Gastroesophageal sphincter (tissue), 4 donors: ENCODE results near the gene ERC1. TPM values are rescaled to one million over a fixed set of nuclear protein-coding genes. Genes with fewer than 3 reads are reported as not detected.

Experiments
- ATAC-seq: fragments of 150-250 bp; one replicate; pipeline ENCODE4 v1.9.1; 2016; ENCODE audit warnings: mild to moderate bottlenecking, moderate library complexity
- H3K27ac ChIP-seq, 4 donors: fragments of 200-600 bp; sonication (generic) in 3 of 4; 1 replicate in 3 of 4; 2 replicates in 1 of 4; pipeline ENCODE4 v1.5.1; 2016 to 2019
- H3K27me3 ChIP-seq: fragments of 200-600 bp; sonication (generic); one replicate; pipeline ENCODE4 v1.5.1; 2019
- H3K36me3 ChIP-seq, 2 donors: fragments of 200-600 bp; sonication (generic); one replicate each; pipeline ENCODE4 v1.5.1; 2019; ENCODE audit warnings: control low read depth in 1 of 2
- H3K4me1 ChIP-seq, 3 donors: fragments of 200-600 bp; sonication (generic); 1 replicate in 2 of 3; 2 replicates in 1 of 3; pipeline ENCODE4 v1.5.1; 2016 to 2019; ENCODE audit warnings: control low read depth in 2 of 3
- H3K4me3 ChIP-seq, 2 donors: fragments of 200-600 bp; sonication (generic); one replicate each; pipeline ENCODE4 v1.5.1; 2019; ENCODE audit warnings: mild to moderate bottlenecking in 1 of 2, moderate library complexity in 1 of 2
- H3K9me3 ChIP-seq, 3 donors: fragments of 200-600 bp; sonication (generic); one replicate each; pipeline ENCODE4 v1.5.1; 2017 to 2019; ENCODE audit warnings: control low read depth in 2 of 3
- CTCF ChIP-seq, 4 experiments: fragments of 200-600 bp in 2 of 4; fragments of 450-650 bp in 2 of 4; sonication (generic) in 1 of 4; IDR thresholded peaks; one replicate each; pipeline ENCODE4 v1.5.1; 2017 to 2019; ENCODE audit warnings: antibody characterized with exemption in 4 of 4, mild to moderate bottlenecking in 2 of 4, moderate library complexity in 2 of 4
- EP300 ChIP-seq: sonication (generic); formaldehyde crosslinking; IDR thresholded peaks from one replicate; pipeline ENCODE4 v1.6.1; 2017; ENCODE audit warnings: antibody characterized with exemption, mild to moderate bottlenecking
- POLR2A ChIP-seq, 2 donors: fragments of 450-650 bp; IDR thresholded peaks; one replicate each; pipeline ENCODE4 v1.6.1; 2017; ENCODE audit warnings: antibody characterized with exemption in 2 of 2, mild to moderate bottlenecking in 2 of 2, moderate library complexity in 1 of 2
- POLR2AphosphoS5 ChIP-seq: sonication (generic); formaldehyde crosslinking; IDR thresholded peaks from one replicate; pipeline ENCODE4 v1.6.1; 2017; ENCODE audit warnings: antibody characterized with exemption
- WGBS, 2 donors: methylation state at CpG; one replicate each; pipeline ENCODE4 v1.1.5; 2018; ENCODE audit warnings: low coverage in 1 of 2; 5-methylcytosine and 5-hydroxymethylcytosine counted together
- total RNA-seq, 4 donors: library from RNA; depleted of rRNA; stranded (reverse); fragments of >200 nt; gene quantifications; one replicate each; pipeline ENCODE4 v1.1.0, GENCODE V29; 2016

ERC1 gene
- total RNA-seq, 4 donors from 2014 or later, result 38.3 to 80.2 (median 58.4) TPM

DNA sequence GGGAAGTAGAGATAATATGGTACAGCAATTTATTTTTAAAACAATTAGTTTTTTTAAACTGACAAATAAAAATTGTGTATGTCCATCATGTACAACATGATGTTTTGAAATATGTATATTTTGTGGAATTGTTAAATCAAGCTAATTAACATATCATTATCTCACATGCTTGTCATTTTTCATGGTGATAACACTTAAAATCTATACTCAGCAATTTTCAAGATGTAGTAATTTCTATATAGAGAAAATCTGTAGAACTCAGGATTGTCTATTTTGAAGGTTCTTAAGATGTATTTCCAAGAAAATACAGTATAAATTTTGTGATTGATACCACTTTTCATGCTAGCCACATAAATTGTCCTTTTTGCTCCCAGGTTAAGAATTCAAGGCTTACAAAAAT lies 356.3 kb downstream of the ERC1 start:
- H3K4me3 ChIP-seq, result no peak overlapping the region
- no peak for ATAC-seq
- TF ChIP-seq EP300 (no peak), POLR2AphosphoS5 (no peak), CTCF (IDR thresholded peaks at IDR 0.05) (no peak), POLR2A (IDR thresholded peaks at IDR 0.05) (no peak)
- no peaks in the 10 kb centered on the region for H3K27me3 ChIP-seq
- peaks cover 0 to 16% (median 0%) of the 10 kb centered on the region in 3 donors for H3K4me1 ChIP-seq
- H3K9me3 ChIP-seq, result no peaks in the 10 kb centered on the region
- no peak overlapping the region for H3K27ac ChIP-seq
- H3K36me3 ChIP-seq, result no peaks in the 10 kb centered on the region

DNA sequence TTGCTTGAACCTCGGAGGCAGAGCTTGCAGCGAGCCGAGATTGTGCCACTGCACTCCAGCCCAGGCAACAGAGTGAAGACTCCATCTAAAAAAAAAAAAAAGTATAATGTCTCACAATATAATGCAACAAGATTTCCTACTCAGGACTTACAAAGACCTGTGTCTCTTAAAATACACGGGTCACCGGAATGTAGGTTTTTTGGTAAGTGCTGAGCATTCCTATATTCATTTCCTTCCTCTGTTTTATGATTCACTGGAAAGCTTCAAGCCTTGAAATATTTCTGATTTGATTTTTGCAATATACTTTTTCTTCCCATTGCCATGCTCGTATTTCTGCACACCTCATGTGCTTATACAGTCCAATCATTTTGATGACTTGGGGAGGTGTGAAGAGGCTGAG lies 357.6 kb downstream of the ERC1 start:
- no peaks in the 10 kb centered on the region for H3K36me3 ChIP-seq
- H3K4me1 ChIP-seq, result peaks cover 0 to 16% (median 0%) of the 10 kb centered on the region in 3 donors
- H3K9me3 ChIP-seq, result no peaks in the 10 kb centered on the region
- WGBS, 2 donors, result 88 to 98% methylated on average over 5 to 6 of the region's 6 CpGs
- no peak overlapping the region for H3K4me3 ChIP-seq
- ATAC-seq, result no peak
- no peak overlapping the region for H3K27ac ChIP-seq
- H3K27me3 ChIP-seq, result no peaks in the 10 kb centered on the region
- no peak for TF ChIP-seq POLR2A (IDR thresholded peaks at IDR 0.05)
- TF ChIP-seq CTCF (IDR thresholded peaks at IDR 0.05), result no peak
- TF ChIP-seq EP300, result no peak
- no peak for TF ChIP-seq POLR2AphosphoS5

GRCh38 chr12:1350055-1350933 lies 359.3 kb downstream of the ERC1 start:
- WGBS, 2 donors, result 53 to 71% methylated on average over 6 of the region's 6 CpGs
- no peaks in the 10 kb centered on the region for H3K27me3 ChIP-seq
- ATAC-seq, result peak; percentile 19
- TF ChIP-seq POLR2AphosphoS5 (peak; percentile 63), EP300 (no peak)
- H3K4me3 ChIP-seq, result no peak overlapping the region
- H3K36me3 ChIP-seq, result no peaks in the 10 kb centered on the region
- no peaks in the 10 kb centered on the region for H3K9me3 ChIP-seq
- no peak overlapping the region for H3K27ac ChIP-seq
- peaks cover 0 to 16% (median 0%) of the 10 kb centered on the region in 3 donors for H3K4me1 ChIP-seq

DNA sequence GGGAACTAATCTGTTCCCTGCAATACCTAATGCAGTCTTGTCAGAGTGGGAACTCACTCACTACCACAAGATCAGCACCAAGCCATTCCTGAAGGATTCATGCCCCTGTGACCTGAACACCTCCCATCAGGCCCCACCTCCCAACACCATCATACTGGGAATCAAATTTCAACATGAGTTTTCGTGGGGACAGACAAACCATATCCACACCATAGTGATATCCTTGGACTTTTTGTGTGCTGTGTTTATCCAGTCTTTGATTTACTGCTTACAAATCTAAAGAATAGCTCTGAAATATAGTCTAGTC lies 359.9 kb downstream of the ERC1 start:
- no peak overlapping the region for H3K4me3 ChIP-seq
- no peaks in the 10 kb centered on the region for H3K27me3 ChIP-seq
- no peak for TF ChIP-seq POLR2A (IDR thresholded peaks at IDR 0.05)
- no peak for TF ChIP-seq EP300
- TF ChIP-seq POLR2AphosphoS5, result no peak
- no peak for TF ChIP-seq CTCF (IDR thresholded peaks at IDR 0.05)
- no peaks in the 10 kb centered on the region for H3K36me3 ChIP-seq
- H3K27ac ChIP-seq, result no peak overlapping the region
- ATAC-seq, result no peak
- H3K9me3 ChIP-seq, result no peaks in the 10 kb centered on the region
- peaks cover 0 to 16% (median 0%) of the 10 kb centered on the region in 3 donors for H3K4me1 ChIP-seq
- WGBS, 2 donors, result 89% methylated on average over 1 of the region's 1 CpG; no CpG with 5 or more reads in 1 of the 2 donors

GRCh38 chr12:1351926-1352325 lies 360.9 kb downstream of the ERC1 start:
- no peak overlapping the region for H3K27ac ChIP-seq
- TF ChIP-seq POLR2AphosphoS5, result no peak
- TF ChIP-seq CTCF (IDR thresholded peaks at IDR 0.05), result no peak
- no peak for TF ChIP-seq EP300
- TF ChIP-seq POLR2A (IDR thresholded peaks at IDR 0.05), result no peak
- H3K27me3 ChIP-seq, result no peaks in the 10 kb centered on the region
- no peaks in the 10 kb centered on the region for H3K9me3 ChIP-seq
- peaks cover 0 to 20% (median 0%) of the 10 kb centered on the region in 3 donors for H3K4me1 ChIP-seq
- H3K36me3 ChIP-seq, result no peaks in the 10 kb centered on the region
- ATAC-seq, result no peak
- no peak overlapping the region for H3K4me3 ChIP-seq
- WGBS, 2 donors, result 60 to 83% methylated on average over 1 of the region's 2 CpGs
